ENCODE results near the gene KIAA1755. TPM values are rescaled to one million over a fixed set of nuclear protein-coding genes. Genes with fewer than 3 reads are reported as not detected.

KIAA1755 gene
- total RNA-seq, 3 donors from 2014 or later (not counting 1 experiment from before 2014, with no cell fraction given), result not detected

GRCh38 chr20:38198238-38198861 lies 62.2 kb downstream of the KIAA1755 start:
- Mint-ChIP-seq H3K4me1 (no peaks in the 10 kb centered on the region), H3K27ac (no peak overlapping the region), H3K36me3 (no peaks in the 10 kb centered on the region), H3K27me3 (ENCODE audit: low read depth in 2 of 2) (peaks cover 11 to 16% of the 10 kb centered on the region in 2 donors), H3K9me3 (peaks cover 0 to 5% of the 10 kb centered on the region in 2 donors), H3K4me3 (no peak overlapping the region)
- ATAC-seq (no peak), DNase-seq (no peak)
- Histone ChIP-seq H3K27me3 (ENCODE audit: control insufficient read depth, insufficient read depth, low read length) (no peaks in the 10 kb centered on the region), H3K4me3 (ENCODE audit: low read length) (no peak overlapping the region), H3K27ac (ENCODE audit: low read length) (no peak overlapping the region), H3K36me3 (ENCODE audit: control insufficient read depth, insufficient read depth, low read length) (no peaks in the 10 kb centered on the region), H3K9me3 (ENCODE audit: control insufficient read depth, insufficient read depth, low read length) (no peaks in the 10 kb centered on the region), H3K4me1 (ENCODE audit: control insufficient read depth, insufficient read depth, low read length) (peaks cover 6% of the 10 kb centered on the region)
- WGBS (ENCODE audit: insufficient coverage), result 83% methylated on average over 8 of the region's 8 CpGs
- no peak for TF ChIP-seq CTCF (IDR thresholded peaks at IDR 0.05)
- intact Hi-C loops (cut with micrococcal nuclease), result no loop called here

- ATAC-seq, result no peak
- WGBS (ENCODE audit: insufficient coverage), result 86% methylated on average over 1 of the region's 1 CpG
- no peaks in the 10 kb centered on the region for H3K9me3 ChIP-seq (ENCODE audit: control insufficient read depth, insufficient read depth, low read length)
- no peak for TF ChIP-seq CTCF (IDR thresholded peaks at IDR 0.05)
- no peak overlapping the region for H3K4me3 ChIP-seq (ENCODE audit: low read length)
- peaks cover 0 to 5% of the 10 kb centered on the region in 2 donors for H3K9me3 Mint-ChIP-seq
- H3K36me3 ChIP-seq (ENCODE audit: control insufficient read depth, insufficient read depth, low read length), result no peaks in the 10 kb centered on the region
- no peaks in the 10 kb centered on the region for H3K27me3 ChIP-seq (ENCODE audit: control insufficient read depth, insufficient read depth, low read length)
- no peak overlapping the region for H3K4me3 Mint-ChIP-seq
- peaks cover 6% of the 10 kb centered on the region for H3K4me1 ChIP-seq (ENCODE audit: control insufficient read depth, insufficient read depth, low read length)
- no peaks in the 10 kb centered on the region for H3K36me3 Mint-ChIP-seq
- DNase-seq, result no peak
- H3K27ac Mint-ChIP-seq, result no peak overlapping the region
- peaks cover 11 to 16% of the 10 kb centered on the region in 2 donors for H3K27me3 Mint-ChIP-seq (ENCODE audit: low read depth in 2 of 2)
- intact Hi-C loops (cut with micrococcal nuclease), result no loop called here
- no peaks in the 10 kb centered on the region for H3K4me1 Mint-ChIP-seq
- H3K27ac ChIP-seq (ENCODE audit: low read length), result no peak overlapping the region
These were observed 62.9 kb downstream of the KIAA1755 start for GRCh38 chr20:38197619-38198018.

- H3K36me3 ChIP-seq (ENCODE audit: control insufficient read depth, insufficient read depth, low read length), result no peaks in the 10 kb centered on the region
- intact Hi-C loops (cut with micrococcal nuclease), result no loop called here
- no peak overlapping the region for H3K4me3 ChIP-seq (ENCODE audit: low read length)
- H3K4me1 Mint-ChIP-seq, result no peaks in the 10 kb centered on the region
- peaks cover 11 to 16% of the 10 kb centered on the region in 2 donors for H3K27me3 Mint-ChIP-seq (ENCODE audit: low read depth in 2 of 2)
- no peak for ATAC-seq
- no peak for DNase-seq
- no peak for TF ChIP-seq CTCF (IDR thresholded peaks at IDR 0.05)
- no peaks in the 10 kb centered on the region for H3K36me3 Mint-ChIP-seq
- no peaks in the 10 kb centered on the region for H3K27me3 ChIP-seq (ENCODE audit: control insufficient read depth, insufficient read depth, low read length)
- H3K4me3 Mint-ChIP-seq, result no peak overlapping the region
- WGBS (ENCODE audit: insufficient coverage), result 74% methylated on average over 4 of the region's 5 CpGs
- H3K9me3 Mint-ChIP-seq, result peaks cover 0 to 5% of the 10 kb centered on the region in 2 donors
- H3K27ac ChIP-seq (ENCODE audit: low read length), result no peak overlapping the region
- H3K27ac Mint-ChIP-seq, result no peak overlapping the region
- no peaks in the 10 kb centered on the region for H3K9me3 ChIP-seq (ENCODE audit: control insufficient read depth, insufficient read depth, low read length)
- peaks cover 6% of the 10 kb centered on the region for H3K4me1 ChIP-seq (ENCODE audit: control insufficient read depth, insufficient read depth, low read length)
These were observed 63.3 kb downstream of the KIAA1755 start for GRCh38 chr20:38197217-38197616.

- Histone ChIP-seq H3K36me3 (ENCODE audit: control insufficient read depth, insufficient read depth, low read length) (no peaks in the 10 kb centered on the region), H3K27me3 (ENCODE audit: control insufficient read depth, insufficient read depth, low read length) (no peaks in the 10 kb centered on the region), H3K4me1 (ENCODE audit: control insufficient read depth, insufficient read depth, low read length) (peaks cover 6% of the 10 kb centered on the region), H3K4me3 (ENCODE audit: low read length) (no peak overlapping the region), H3K27ac (ENCODE audit: low read length) (no peak overlapping the region), H3K9me3 (ENCODE audit: control insufficient read depth, insufficient read depth, low read length) (no peaks in the 10 kb centered on the region)
- H3K36me3 Mint-ChIP-seq, result no peaks in the 10 kb centered on the region
- no peak overlapping the region for H3K4me3 Mint-ChIP-seq
- no peak for TF ChIP-seq CTCF (IDR thresholded peaks at IDR 0.05)
- no peak overlapping the region for H3K27ac Mint-ChIP-seq
- no peaks in the 10 kb centered on the region for H3K4me1 Mint-ChIP-seq
- H3K9me3 Mint-ChIP-seq, result peaks cover 0 to 5% of the 10 kb centered on the region in 2 donors
- ATAC-seq (peak in 1 of 3 donors; percentile 35), DNase-seq (no peak)
- peaks cover 11 to 16% of the 10 kb centered on the region in 2 donors for H3K27me3 Mint-ChIP-seq (ENCODE audit: low read depth in 2 of 2)
- WGBS (ENCODE audit: insufficient coverage), result 60% methylated on average over 5 of the region's 5 CpGs
- intact Hi-C loops (cut with micrococcal nuclease), result no loop called here
These were observed 63.9 kb downstream of the KIAA1755 start for GRCh38 chr20:38196592-38196991.
